ENCODE measurements around the gene LBR. TPM values are rescaled to one million over a fixed set of nuclear protein-coding genes. Genes with fewer than 3 reads are reported as not detected.

The LBR gene
- total RNA-seq, 2 experiments from 2014 or later = 168 to 171 TPM

GRCh38 chr1:225418598-225418997, 9.2 kb downstream of the LBR start:
- no peak for DNase-seq
- Mint-ChIP-seq H3K36me3 (peaks cover 45% of the 10 kb centered on the region), H3K27me3 (no peaks in the 10 kb centered on the region), H3K4me3 (no peak overlapping the region), H3K9me3 (no peaks in the 10 kb centered on the region), H3K27ac (no peak overlapping the region), H3K4me1 (peaks cover 29% of the 10 kb centered on the region)
- POLR2A ChIA-PET = interaction anchor here (0.6 to 1.5 kb wide), 2 partner anchors 10 to 23 kb away, joined by 4 to 7 read pairs; partner anchors contain the start of gene LBR
- no peak for ATAC-seq (ENCODE audit: low read depth)

DNA sequence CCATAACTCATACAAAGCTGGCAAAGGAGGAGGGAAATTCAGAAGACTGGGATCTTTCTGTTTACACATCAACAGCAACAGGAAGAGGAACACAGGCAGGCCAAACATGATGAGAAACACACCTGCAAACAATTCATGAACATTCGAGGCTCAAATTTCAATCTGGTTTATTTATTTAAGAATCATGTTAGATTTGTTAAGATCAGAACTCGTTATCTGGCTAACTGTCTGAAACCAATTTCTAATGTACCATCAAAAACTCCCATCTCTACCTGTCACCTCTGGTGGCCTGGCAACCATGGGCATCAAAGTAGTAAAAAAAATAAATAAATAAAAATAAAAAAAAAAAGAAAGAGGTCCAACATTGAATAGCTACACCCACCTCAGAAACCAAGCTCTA, 9.8 kb downstream of the LBR start:
- ATAC-seq (ENCODE audit: low read depth) (no peak), DNase-seq (no peak)
- POLR2A ChIA-PET = interaction anchor here (0.6 to 1.5 kb wide), 2 partner anchors 10 to 24 kb away, joined by 4 to 7 read pairs; partner anchors contain the start of gene LBR
- H3K4me1 Mint-ChIP-seq = peaks cover 25% of the 10 kb centered on the region
- H3K27ac Mint-ChIP-seq = peak overlapping the region; percentile 28
- H3K9me3 Mint-ChIP-seq = no peaks in the 10 kb centered on the region
- H3K27me3 Mint-ChIP-seq = no peaks in the 10 kb centered on the region
- H3K36me3 Mint-ChIP-seq = peaks cover 42% of the 10 kb centered on the region
- no peak overlapping the region for H3K4me3 Mint-ChIP-seq

- no peak overlapping the region for H3K4me3 Mint-ChIP-seq
- no peaks in the 10 kb centered on the region for H3K27me3 Mint-ChIP-seq
- no peak for ATAC-seq (ENCODE audit: low read depth)
- H3K36me3 Mint-ChIP-seq = peaks cover 43% of the 10 kb centered on the region
- POLR2A ChIA-PET = interaction anchor here (1.0 kb wide), 1 partner anchor 29 kb away, joined by 3 read pairs; no protein-coding TSS in a partner anchor
- peaks cover 16% of the 10 kb centered on the region for H3K4me1 Mint-ChIP-seq
- DNase-seq = no peak
- H3K27ac Mint-ChIP-seq = no peak overlapping the region
- H3K9me3 Mint-ChIP-seq = no peaks in the 10 kb centered on the region
These were observed 11.7 kb downstream of the LBR start for GRCh38 chr1:225415967-225416745.

DNA sequence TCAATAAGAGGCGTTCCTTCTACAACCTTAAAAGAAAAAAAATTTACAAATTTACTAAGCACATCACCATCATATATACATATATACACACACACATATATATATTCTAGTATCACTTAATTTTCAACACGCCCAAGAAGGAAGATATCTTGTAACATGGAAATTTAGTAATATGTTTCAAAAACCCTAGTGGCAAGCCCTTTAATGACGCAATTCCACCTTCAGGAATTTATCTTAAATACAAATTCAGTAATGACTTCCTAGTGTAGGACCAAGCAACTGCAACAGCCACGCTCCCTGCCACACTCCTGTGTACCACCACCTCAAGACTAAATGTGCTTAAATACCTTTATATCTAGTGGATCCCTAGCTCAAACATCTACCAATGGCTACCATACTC, 12.5 kb downstream of the LBR start:
- Mint-ChIP-seq H3K4me1 (peaks cover 14% of the 10 kb centered on the region), H3K27me3 (no peaks in the 10 kb centered on the region), H3K27ac (no peak overlapping the region), H3K9me3 (no peaks in the 10 kb centered on the region), H3K4me3 (no peak overlapping the region), H3K36me3 (peaks cover 46% of the 10 kb centered on the region)
- ATAC-seq (ENCODE audit: low read depth) = no peak
- no peak for DNase-seq
- POLR2A ChIA-PET = interaction anchor here (1.0 kb wide), 1 partner anchor 30 kb away, joined by 3 read pairs; no protein-coding TSS in a partner anchor

DNA sequence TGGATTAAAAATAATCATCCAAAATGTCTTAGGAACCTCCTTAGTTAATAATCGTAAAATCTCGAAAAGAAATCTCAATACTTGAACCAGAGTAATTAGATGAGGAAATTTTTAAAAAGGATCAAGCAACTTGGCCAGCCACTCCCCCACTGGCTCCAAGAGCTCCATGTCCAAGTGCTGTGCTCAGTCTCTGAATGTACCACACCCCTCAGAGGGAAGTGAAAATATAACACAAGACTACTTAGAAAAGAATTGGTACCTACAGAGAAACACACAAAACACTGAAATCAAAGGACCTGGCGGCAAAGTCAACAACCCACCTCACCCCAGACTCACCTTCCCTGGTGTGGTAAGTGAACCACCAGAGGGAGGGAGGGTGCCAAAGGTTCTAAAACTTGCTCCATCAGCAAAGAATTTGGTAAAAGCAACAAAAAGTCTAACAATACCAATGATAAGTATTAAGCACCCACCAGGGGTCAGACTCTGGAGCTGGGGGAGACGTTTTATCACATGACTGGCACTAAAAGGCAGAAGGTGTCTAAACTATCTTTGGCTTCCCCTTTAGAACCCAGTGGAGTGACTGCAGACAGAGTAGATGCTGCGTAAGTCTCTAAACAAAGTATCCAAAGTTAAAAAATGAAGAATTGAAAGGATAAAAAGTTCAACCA, 14.0 kb downstream of the LBR start:
- POLR2A ChIA-PET = interaction anchor here (0.9 kb wide), 1 partner anchor 12 kb away, joined by 3 read pairs; no protein-coding TSS in a partner anchor

DNA sequence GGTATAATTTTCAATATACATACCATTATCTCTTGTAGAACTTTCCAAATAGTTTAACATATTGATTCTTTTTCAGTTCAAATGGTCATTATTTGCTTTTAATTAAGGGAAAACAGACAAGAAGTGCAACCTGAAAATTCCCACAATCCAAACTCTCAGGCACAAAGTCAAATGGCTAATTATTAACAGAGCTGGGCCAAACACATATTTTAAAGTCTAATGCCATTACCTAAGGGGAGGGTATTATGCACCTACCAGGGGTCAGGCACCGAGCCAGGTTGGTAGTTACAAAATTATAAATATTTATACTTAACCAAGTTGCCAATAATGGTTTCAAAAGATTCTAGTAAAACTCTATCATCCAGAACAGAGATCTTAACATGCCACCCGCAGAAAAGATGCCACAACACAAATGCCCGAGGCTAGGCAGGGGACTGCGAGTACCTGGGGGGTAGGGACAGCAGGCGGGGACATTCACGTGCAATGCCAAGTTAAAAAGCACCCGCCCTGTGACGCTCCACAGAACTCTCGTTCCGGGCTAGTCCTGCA, 15.0 kb downstream of the LBR start:
- no peak overlapping the region for H3K27ac Mint-ChIP-seq
- ATAC-seq (ENCODE audit: low read depth) (no peak), DNase-seq (no peak)
- POLR2A ChIA-PET = interaction anchor here (0.9 kb wide), 1 partner anchor 13 kb away, joined by 3 read pairs; no protein-coding TSS in a partner anchor
- H3K36me3 Mint-ChIP-seq = peaks cover 43% of the 10 kb centered on the region
- H3K4me3 Mint-ChIP-seq = no peak overlapping the region
- H3K9me3 Mint-ChIP-seq = no peaks in the 10 kb centered on the region
- no peaks in the 10 kb centered on the region for H3K27me3 Mint-ChIP-seq
- peaks cover 11% of the 10 kb centered on the region for H3K4me1 Mint-ChIP-seq

More for the DNA sequence above, 14.0 kb downstream of the LBR start:
- Mint-ChIP-seq H3K4me1 (peaks cover 12% of the 10 kb centered on the region), H3K27me3 (no peaks in the 10 kb centered on the region), H3K4me3 (no peak overlapping the region), H3K27ac (no peak overlapping the region), H3K9me3 (no peaks in the 10 kb centered on the region), H3K36me3 (peaks cover 45% of the 10 kb centered on the region)
- no peak for DNase-seq
- no peak for ATAC-seq (ENCODE audit: low read depth)

- Mint-ChIP-seq H3K4me1 (peaks cover 10% of the 10 kb centered on the region), H3K27me3 (no peaks in the 10 kb centered on the region), H3K27ac (no peak overlapping the region), H3K4me3 (no peak overlapping the region), H3K9me3 (no peaks in the 10 kb centered on the region), H3K36me3 (peaks cover 39% of the 10 kb centered on the region)
- ATAC-seq (ENCODE audit: low read depth) (no peak), DNase-seq (no peak)
- POLR2A ChIA-PET = no interaction called here
These were observed 15.5 kb downstream of the LBR start for GRCh38 chr1:225412321-225412720.

- H3K4me1 Mint-ChIP-seq = peaks cover 10% of the 10 kb centered on the region
- no peak for ATAC-seq (ENCODE audit: low read depth)
- H3K27ac Mint-ChIP-seq = no peak overlapping the region
- H3K27me3 Mint-ChIP-seq = no peaks in the 10 kb centered on the region
- no peak overlapping the region for H3K4me3 Mint-ChIP-seq
- H3K9me3 Mint-ChIP-seq = no peaks in the 10 kb centered on the region
- POLR2A ChIA-PET = interaction anchor here (0.6 kb wide), 1 partner anchor 1347 kb away, joined by 3 read pairs; no protein-coding TSS in a partner anchor
- H3K36me3 Mint-ChIP-seq = peaks cover 36% of the 10 kb centered on the region
- DNase-seq = no peak
These were observed 17.8 kb downstream of the LBR start for GRCh38 chr1:225410036-225410435.

DNA sequence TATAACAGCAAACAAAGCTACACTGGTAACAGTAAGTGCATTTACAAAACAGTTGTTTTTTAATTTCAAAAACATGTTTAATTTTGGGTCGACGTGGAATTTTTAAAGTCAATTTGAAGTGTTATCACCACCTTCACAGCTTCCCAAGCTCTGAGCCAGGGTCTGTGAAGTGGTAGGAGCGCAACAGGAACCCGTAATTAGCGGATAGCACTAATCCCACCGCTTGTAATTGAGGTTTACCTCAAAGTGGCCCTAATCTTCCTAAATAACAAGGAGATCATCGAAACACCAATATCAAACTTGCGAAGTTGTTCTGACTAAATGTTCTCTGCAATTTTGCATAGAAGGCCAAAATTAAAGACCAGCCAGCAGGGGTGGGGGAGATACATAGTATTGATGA, 18.8 kb downstream of the LBR start:
- Mint-ChIP-seq H3K36me3 (peaks cover 35% of the 10 kb centered on the region), H3K4me1 (peaks cover 7% of the 10 kb centered on the region), H3K4me3 (no peak overlapping the region), H3K27me3 (no peaks in the 10 kb centered on the region), H3K27ac (no peak overlapping the region), H3K9me3 (no peaks in the 10 kb centered on the region)
- no peak for DNase-seq
- ATAC-seq (ENCODE audit: low read depth) = no peak
- POLR2A ChIA-PET = interaction anchor here (1.0 kb wide), 1 partner anchor 17 kb away, joined by 3 read pairs; no protein-coding TSS in a partner anchor

DNA sequence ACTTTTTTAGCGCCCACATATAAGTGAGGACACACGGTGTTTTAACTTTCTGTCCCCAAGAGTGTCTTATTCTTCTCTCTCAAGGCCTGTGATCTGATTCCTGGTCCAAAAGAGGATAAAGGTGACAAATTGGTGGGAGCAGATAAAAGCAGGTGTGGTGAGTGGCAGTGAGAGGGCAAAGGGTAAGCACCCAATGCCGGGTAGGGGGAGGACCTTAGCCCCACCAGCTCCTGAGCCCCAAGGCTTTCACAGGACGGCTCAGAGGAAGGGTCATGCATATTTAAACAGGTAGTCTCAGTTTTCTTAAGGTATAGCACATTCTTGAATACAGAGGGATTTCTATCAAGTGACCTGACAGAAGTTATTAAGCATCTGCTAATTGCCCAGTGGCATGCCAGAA, 19.6 kb downstream of the LBR start:
- H3K27ac Mint-ChIP-seq = no peak overlapping the region
- no peak for ATAC-seq (ENCODE audit: low read depth)
- H3K4me3 Mint-ChIP-seq = no peak overlapping the region
- peaks cover 9% of the 10 kb centered on the region for H3K4me1 Mint-ChIP-seq
- POLR2A ChIA-PET = interaction anchor here (1.0 kb wide), 1 partner anchor 18 kb away, joined by 3 read pairs; no protein-coding TSS in a partner anchor
- H3K9me3 Mint-ChIP-seq = no peaks in the 10 kb centered on the region
- no peaks in the 10 kb centered on the region for H3K27me3 Mint-ChIP-seq
- peaks cover 40% of the 10 kb centered on the region for H3K36me3 Mint-ChIP-seq
- no peak for DNase-seq

- Mint-ChIP-seq H3K4me1 (peaks cover 9% of the 10 kb centered on the region), H3K27me3 (no peaks in the 10 kb centered on the region), H3K4me3 (no peak overlapping the region), H3K9me3 (no peaks in the 10 kb centered on the region), H3K36me3 (peaks cover 40% of the 10 kb centered on the region), H3K27ac (no peak overlapping the region)
- ATAC-seq (ENCODE audit: low read depth) (no peak), DNase-seq (no peak)
- POLR2A ChIA-PET = no interaction called here
These were observed 20.1 kb downstream of the LBR start for GRCh38 chr1:225407755-225408154.

GRCh38 chr1:225406976-225407725, 20.7 kb downstream of the LBR start:
- ATAC-seq (ENCODE audit: low read depth) = no peak
- Mint-ChIP-seq H3K4me3 (no peak overlapping the region), H3K4me1 (peaks cover 9% of the 10 kb centered on the region), H3K27ac (no peak overlapping the region), H3K9me3 (no peaks in the 10 kb centered on the region), H3K27me3 (no peaks in the 10 kb centered on the region), H3K36me3 (peaks cover 40% of the 10 kb centered on the region)
- DNase-seq = no peak
- POLR2A ChIA-PET = no interaction called here

DNA sequence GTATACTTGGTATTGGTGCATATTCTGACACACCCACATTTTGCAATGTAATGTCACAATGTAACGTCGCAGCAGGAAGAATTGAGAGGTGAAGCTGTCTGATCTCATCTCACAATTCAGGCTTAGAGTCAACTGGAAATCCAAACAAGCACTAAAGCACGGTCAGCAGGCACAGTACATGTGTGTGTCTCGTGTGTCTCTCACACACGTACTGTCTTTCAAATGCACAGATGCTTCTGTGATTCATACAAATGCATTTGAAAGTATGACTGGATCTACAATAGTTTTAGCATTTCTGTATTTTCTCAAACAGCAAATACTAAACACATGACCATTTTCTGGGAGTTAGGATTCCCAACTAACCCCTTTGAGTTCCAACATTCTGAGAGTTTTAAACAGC, 26.9 kb downstream of the LBR start:
- DNase-seq = no peak
- H3K27ac Mint-ChIP-seq = no peak overlapping the region
- H3K36me3 Mint-ChIP-seq = peaks cover 54% of the 10 kb centered on the region
- no peak for ATAC-seq (ENCODE audit: low read depth)
- POLR2A ChIA-PET = no interaction called here
- H3K9me3 Mint-ChIP-seq = no peaks in the 10 kb centered on the region
- H3K27me3 Mint-ChIP-seq = no peaks in the 10 kb centered on the region
- H3K4me3 Mint-ChIP-seq = no peak overlapping the region
- H3K4me1 Mint-ChIP-seq = peaks cover 14% of the 10 kb centered on the region
